ENCODE results near the gene TADA2B.
A peak's percentile ranks its signal among the peaks of the same experiment; 100 is the strongest.

TADA2B gene, protein sequence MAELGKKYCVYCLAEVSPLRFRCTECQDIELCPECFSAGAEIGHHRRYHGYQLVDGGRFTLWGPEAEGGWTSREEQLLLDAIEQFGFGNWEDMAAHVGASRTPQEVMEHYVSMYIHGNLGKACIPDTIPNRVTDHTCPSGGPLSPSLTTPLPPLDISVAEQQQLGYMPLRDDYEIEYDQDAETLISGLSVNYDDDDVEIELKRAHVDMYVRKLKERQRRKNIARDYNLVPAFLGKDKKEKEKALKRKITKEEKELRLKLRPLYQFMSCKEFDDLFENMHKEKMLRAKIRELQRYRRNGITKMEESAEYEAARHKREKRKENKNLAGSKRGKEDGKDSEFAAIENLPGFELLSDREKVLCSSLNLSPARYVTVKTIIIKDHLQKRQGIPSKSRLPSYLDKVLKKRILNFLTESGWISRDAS

DNA sequence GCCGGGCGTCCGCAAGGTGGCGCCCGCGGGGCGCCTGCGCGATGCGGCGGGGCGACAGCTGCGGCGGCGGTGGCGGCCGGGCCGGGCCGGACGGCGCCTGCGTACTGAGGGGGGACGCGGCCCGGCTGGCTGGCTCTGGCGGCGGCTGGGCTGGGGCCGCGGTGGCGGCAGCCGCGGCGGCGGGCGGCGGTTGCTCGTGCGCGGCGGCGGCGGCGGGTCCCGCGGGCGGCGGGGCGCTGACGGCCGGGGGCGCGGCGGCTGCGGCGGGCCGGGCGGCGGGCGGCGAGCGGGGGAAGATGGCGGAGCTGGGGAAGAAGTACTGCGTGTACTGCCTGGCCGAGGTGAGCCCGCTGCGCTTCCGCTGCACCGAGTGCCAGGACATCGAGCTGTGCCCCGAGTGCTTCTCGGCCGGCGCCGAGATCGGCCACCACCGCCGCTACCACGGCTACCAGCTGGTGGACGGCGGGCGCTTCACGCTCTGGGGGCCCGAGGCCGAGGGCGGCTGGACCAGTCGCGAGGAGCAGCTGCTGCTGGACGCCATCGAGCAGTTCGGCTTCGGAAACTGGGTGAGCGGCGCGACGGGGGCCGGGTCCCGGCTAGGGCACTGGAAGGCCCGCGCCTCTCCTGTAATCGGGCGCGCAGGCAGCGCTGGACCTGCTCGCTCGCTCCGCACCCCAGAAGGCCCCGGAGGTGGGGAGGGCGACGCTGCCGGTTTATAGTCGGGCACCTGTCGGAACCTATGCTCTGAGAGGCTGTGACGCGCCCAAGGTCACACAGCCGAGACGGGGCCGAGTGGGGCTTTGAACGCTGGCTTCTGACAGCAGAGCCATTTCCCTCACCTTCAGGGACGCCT is at the start of gene TADA2B:
Gene TADA2B (plus strand): TSS at position 89 of the 853 bp plus-strand sequence. CDS start 208 bp downstream, at position 297.
- peak; percentile 18 to 38 for DNase-seq (ENCODE audit: low read depth in 1 of 2, low spot score in 1 of 2)

DNA sequence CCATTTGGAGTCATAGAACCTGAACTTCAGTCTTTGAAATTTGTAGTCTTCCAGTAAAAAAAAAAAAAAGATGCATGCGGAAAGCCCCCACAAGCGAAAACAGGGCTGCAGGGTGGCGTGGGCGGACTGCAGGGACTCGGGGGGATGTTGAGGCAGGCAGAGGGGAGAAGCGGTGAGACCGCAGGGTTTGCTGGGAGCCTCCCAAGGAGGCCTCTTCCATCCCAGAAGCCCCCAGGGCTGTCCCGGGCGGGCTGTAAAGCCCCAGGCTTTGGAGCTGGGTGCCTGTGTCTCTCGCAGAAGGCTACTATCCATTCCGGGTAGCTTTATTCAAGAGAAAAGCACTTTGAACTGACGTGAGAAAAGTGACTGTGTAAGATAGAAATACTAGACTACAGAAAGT is 46.7 kb upstream of the TADA2B start:
- DNase-seq (ENCODE audit: low read depth in 1 of 2, low spot score in 1 of 2), result no peak

DNA sequence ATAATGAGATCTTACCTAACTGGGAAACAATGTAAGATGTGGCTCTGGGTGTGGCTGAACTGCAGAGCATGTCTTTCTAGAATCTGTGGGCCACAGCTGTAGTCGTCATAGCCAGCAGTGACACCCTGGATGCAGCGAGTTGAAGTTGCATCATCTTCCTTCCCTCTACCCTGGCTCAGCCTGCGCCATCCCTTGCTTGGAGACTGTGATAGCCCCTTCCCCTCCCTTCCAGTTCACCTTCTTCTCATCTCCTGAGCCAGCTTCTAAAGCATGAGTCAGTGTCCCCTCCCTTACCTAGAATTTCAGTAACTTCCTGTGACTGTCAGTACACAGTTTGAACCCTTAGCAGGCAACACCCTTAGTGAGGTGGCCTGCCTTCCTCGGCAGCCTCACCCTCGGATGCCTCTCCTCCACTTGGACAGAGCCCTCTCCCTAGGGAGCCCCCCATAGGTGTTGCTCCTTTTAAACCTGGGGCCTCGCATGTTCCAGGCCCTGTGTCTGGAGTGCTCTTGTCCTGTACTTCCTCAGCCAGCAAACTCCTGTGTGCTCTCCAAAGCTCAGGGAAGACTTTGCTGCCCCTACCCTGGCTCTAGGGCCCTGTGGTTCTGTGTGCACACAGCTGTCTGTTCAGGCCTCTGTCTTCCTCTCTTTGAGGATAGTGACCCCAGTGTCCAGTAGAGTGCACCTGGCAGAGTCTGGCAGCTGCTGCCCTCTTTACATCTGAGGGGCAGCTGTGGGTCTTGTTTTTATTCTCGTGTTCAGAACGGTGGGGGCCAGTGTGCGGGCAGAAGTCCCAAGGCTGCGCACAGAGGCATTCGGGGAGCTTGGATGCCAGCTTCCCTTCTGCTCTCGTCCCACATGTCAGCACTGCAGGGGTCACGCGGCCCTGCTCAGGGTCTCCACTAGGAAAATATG is 43.7 kb upstream of the TADA2B start:
- DNase-seq (ENCODE audit: low read depth in 1 of 2, low spot score in 1 of 2), result no peak

DNA sequence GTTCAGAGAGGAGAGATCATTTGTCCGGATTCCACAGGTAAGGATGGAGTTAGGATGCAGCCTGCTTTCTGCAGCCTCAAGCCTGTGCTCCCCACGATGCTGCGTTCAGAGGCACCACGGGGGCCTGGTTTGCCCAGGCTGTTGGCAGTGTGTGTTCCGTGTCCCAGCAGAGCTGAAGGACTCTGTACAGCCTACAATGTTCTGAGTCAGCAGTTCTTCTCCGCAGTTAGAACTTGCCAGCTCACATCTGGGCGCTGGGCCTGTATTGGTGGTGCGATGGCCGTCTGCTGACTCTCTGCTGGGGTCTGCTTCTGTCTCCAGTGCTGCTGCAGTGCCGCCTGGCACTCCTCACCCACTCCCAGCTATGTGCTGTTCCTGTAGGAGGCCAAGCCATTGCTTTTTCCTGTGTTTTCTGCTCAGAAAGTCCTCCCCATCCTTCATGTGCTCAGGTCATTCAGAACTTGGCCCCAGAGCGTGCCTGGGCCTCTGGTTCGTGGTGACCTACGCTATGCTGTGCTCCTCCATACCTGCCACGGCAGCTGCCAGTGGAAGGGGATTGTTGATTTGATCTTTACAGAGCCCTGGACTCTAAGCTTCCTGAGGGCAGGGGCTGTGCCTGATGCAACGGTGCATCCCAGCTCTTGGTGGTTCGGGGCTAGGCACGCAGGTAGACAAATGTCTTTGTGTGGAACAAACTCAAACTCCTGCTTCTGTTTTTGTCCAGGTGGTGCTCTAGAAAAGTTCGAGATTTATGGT is 42.6 kb upstream of the TADA2B start:
- DNase-seq (ENCODE audit: low read depth in 1 of 2, low spot score in 1 of 2), result no peak

DNA sequence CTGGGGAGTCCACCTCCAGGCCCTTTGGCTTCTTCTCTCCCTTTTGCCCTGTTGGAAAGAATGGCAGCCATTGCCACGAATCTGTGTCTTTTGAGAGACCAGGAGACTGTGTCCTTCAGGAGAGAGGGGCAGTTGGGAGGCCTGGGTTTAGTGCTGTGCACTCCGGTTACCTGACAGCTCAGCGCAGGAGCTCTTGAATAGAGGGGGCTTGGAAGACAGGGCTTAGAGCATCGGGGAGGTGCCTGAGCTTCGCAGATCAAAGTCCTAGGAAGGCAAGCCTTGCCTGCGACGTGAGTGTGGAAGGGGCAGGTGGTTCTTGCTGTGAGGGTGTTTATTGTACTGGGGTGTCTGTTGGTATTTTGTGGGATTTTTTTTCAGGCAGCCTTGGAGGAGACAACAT is 41.9 kb upstream of the TADA2B start:
- DNase-seq (ENCODE audit: low read depth in 1 of 2, low spot score in 1 of 2), result no peak

DNA sequence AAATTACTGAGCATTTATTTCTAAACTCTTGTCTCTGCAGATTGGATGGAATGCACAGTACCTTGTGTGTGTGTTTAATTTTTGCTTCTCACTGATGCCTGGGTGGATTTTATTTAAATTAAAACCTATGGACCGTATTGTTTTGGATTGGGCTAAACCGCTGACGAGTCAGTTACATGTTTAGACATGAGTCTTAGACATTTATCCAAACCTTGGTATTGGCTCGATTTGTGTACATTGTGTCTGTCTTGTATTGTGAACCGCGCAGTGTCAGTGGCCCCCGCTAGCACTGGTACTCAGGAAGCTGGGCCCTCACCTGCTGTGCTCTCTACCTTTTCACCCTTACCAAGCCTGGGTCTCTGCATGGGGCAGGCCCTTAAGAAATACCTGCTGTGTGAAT is 40.8 kb upstream of the TADA2B start:
- no peak for DNase-seq (ENCODE audit: low read depth in 1 of 2, low spot score in 1 of 2)

DNA sequence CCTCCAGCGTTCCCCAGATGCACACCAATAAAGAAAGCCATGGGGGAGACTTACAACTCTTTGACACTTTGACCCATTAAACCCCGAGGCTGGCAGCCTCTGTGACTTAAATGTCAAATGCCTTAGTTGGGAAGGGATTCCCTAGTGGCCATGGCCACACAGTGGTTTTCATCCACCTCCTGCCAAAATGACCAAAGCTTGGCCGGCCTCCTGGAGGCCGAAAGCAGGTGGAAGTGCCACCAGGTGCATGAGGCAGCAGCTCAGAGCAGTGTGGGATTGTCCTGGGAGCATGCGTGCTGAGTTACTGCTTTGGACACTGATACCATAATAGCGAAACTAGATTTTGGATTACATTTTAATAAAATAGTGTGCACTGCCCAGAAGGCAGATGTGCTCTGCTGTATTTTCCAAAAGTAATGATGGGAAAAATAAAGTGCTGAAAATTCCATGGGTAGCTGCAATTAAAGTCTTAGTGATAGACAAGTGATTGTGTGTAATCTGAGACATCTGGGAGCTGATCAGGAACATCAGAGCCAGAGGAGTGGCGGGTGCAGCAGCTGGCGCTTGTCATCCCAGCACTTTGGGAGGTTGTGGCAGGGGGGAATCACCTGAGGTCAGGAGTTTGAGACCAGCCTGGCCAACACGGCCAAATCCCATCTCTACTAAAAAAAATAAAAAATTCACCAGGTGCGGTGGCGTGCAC is 39.8 kb upstream of the TADA2B start:
- no peak for DNase-seq (ENCODE audit: low read depth in 1 of 2, low spot score in 1 of 2)

DNA sequence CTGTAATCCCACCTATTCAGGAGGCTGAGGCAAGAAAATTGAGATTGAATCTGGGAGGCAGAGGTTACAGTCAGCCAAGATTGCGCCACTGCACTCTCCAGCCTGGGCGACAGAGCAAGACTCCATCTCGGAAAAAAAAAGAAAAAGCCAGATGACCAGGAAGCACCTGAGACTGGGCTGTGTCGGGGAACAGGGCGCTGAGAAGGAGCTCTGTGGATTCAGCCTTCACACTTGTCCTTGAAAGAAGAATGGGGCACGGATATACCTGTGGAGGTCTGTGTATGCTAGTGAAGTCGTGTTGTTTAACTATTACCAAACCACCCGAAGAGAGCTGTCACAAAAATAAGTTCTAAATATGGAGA is 39.3 kb upstream of the TADA2B start:
- DNase-seq (ENCODE audit: low read depth in 1 of 2, low spot score in 1 of 2), result no peak

DNA sequence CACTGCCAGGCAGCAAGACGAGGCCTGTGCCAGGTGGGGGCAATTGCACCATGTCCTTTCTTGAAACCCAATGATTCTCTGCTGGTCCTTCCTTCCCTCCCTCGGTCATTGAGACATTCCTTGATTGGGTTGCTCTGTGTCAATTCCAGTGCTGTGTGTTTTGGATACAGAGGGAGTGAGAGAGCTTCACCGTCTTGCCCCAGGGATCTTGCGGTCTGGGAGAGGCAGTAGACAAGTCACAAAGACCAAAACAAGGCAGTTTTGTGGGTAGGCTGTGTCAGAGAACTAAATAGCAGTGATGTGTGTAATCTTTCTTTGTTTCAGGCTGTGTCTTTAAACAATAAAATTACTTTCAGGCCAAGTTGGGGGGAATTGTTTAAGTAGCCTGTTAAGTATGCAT is 38.8 kb upstream of the TADA2B start:
- DNase-seq (ENCODE audit: low read depth in 1 of 2, low spot score in 1 of 2), result no peak

DNA sequence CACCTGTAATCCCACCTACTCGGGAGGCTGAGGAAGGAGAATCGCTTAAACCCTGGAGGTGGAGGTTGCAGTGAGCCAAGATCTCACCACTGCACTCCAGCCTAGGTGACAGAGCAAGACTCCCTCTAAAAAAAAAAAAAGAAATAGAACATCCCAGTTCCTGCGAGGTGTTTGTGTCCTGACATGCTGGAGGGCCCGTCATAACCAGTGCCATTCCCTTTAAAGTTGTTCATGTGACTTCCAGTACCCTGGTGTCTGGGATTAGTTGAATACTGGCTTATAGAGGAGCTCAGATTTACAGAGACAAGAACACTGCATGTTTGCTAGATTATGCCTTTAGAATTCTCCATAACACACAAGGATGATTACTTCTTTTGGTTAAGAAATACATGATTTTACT is 37.6 kb upstream of the TADA2B start:
- DNase-seq (ENCODE audit: low read depth in 1 of 2, low spot score in 1 of 2), result no peak

DNA sequence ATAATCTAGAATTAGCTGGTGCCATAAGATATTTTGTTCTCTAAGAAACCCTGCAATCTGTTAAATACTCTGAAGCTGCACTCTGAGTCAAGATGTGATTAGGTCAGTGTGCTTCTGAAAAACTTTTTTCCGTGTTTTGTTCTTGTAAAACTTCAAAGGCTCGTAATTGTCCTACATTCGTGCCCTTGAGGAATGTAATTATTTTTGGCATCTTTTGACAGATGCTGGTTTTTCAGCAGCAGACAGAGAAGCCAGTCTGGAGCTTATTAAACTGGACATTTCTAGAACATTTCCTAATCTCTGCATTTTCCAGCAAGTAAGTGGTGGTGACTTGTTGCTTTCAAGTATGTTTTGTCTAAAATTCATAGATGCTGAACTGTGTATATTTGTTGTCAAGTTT is 36.8 kb upstream of the TADA2B start:
- no peak for DNase-seq (ENCODE audit: low read depth in 1 of 2, low spot score in 1 of 2)

DNA sequence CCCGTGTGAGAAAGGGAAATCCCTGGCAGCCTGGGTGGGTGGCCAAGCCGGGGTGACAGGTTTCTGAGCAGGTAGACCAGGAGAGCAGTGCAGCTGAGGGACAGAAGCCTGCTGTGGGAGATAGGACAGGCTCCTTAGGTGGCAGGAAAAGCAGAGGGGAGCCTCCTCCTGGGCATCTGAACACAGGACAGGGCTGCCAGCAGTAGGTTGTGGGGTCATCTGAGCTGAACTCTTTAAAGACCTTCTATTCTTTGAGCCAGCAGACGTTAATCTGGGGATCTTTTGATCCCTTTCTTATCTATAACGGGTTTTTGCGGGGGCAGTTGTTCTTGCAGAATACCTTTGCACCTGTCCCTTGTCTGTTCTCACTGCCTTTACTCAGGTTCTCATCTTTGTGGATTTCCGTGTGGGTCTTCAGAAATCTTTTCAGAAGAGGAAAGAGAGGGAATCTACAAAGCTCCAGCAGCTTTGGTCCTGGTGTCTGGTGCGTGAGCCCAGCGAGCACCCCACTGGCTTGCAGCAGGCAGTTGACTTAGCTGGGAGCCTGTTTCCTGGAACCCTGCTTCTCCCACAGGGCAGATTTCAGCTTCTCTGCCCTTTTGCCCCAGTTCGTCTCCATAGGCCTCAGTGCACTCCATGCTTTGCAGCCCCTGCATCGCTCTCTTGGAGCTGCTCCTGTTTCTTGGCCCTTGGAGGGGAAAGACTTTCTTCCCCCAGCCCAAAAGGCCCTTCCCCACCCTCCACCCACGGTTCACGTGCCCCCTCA is 35.8 kb upstream of the TADA2B start:
- DNase-seq (ENCODE audit: low read depth in 1 of 2, low spot score in 1 of 2), result no peak

DNA sequence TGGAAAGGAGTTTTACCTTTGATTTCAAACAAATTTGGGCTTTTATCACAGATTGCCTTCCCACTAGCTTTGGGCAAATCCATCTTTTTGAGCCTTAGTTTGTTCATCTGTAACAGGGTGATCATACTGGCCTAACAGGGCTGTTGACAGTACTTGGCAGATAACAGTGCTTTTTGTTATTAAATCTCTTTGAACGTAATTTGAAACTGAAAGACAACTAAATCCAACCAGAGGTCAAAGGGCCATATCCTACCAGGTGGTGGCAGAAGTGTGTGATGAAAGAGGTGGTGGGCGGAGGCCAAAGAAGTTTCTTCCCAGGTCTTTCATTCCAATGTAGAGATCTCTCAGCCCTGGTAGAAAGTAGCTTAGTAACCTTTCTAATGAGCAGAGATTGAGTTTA is 35.2 kb upstream of the TADA2B start:
- no peak for DNase-seq (ENCODE audit: low read depth in 1 of 2, low spot score in 1 of 2)

DNA sequence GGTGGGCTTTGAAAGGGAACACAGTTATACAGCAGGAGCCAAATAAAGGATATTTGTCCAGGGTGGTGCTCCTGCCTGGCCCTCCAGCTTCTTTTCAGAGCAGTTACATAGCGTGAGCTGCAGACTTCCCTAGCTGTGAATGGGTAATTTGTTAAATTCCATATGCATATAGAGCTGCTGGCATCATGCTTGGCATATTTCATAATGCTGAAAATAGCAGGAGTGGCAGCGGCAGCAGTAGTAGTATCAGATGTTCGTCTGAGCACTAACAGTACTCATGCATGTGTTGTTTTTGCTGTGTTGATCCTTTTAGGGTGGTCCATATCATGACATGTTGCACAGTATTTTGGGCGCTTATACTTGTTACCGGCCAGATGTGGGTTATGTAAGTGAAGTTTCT is 33.6 kb upstream of the TADA2B start:
- no peak for DNase-seq (ENCODE audit: low read depth in 1 of 2, low spot score in 1 of 2)

DNA sequence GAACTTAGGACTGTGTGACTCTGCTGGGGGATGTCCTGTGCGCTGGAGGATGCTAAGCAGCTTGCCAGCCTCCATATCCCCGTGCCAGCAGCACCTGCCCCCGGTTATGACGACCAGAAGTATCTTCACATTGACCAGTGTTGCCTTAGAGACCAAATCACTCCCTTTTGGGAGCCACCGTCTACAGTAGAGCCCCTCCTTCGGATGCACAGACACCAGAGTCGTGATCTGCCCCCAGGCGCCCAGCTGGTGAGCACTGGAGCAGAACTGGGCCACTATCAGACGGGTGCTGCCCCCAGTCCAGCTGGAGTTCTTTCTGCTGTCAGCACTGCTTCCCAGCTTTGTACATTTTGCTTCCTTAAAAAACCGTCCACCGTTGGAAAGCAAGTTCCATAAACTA is 30.0 kb upstream of the TADA2B start:
- no peak for DNase-seq (ENCODE audit: low read depth in 1 of 2, low spot score in 1 of 2)

DNA sequence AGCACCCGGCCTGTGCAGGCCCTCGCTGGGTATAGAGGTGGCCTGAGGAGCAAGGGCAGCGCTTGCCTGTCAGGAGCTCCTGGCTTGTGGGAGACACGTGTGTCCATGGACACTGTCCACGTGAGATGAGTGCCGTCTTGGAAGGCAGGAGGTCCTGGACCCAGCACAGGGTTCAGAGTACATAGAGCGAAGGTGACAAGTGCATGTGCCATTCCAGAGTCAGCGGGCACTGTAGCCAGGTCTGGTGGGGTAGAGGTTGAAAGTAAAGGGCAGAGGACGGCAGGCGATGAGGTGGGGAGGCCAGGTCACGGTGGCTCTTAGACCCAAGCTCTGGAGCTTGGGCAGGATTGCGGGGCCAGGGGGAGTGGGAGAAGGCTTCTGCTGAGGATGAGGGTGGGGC is 28.4 kb upstream of the TADA2B start:
- no peak for DNase-seq (ENCODE audit: low read depth in 1 of 2, low spot score in 1 of 2)

DNA sequence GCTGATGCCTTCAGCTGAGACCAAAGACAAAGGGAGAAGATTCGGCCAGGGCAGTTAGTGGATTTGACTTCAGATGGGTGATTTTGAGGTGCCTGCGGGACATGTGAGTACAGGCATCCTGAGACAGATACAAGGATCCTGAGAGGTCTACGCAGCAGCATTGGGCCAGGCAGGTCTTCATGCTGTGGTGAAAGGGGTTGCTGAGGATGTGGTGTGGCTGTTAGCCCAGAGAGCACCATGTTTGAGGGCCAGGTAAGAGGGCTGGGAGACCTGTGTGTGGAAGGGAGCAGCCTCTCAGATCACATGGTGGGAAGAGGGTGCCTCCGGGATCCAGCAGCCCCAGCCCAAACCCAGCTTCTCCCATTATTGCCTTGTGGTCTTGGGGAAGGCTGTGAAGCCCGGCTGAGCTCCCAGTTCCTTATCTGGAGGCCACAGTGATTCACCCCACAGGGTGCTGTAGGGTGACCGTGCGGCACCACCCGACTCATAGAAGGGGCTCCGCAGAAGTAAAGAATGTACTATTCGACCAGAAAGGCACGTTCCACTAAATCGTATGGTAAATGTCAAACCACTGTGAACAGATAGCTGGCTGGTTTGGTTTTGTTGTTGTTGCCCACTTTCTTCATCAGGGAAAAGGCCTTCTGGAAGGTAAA is 27.7 kb upstream of the TADA2B start:
- no peak for DNase-seq (ENCODE audit: low read depth in 1 of 2, low spot score in 1 of 2)

DNA sequence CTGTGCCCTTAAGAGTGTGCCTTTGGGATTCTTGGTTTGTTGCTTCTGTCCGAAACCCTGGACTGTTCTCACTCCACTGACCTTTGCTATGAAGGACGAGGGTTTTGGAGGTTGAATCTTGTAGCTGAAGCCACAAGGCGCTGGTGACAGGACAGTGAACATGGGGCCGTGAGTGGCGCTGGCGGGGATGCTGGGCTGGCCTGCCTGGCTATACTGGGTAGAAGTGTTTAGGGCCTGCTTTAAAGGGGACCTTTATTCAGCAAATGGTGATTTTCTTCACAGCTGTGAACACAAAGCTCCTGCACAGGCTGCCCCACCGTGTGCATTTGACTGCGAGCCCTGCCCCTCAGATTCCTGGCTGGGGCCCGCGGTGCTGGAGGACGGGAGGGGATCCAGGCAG is 27.1 kb upstream of the TADA2B start:
- DNase-seq (ENCODE audit: low read depth in 1 of 2, low spot score in 1 of 2), result no peak

DNA sequence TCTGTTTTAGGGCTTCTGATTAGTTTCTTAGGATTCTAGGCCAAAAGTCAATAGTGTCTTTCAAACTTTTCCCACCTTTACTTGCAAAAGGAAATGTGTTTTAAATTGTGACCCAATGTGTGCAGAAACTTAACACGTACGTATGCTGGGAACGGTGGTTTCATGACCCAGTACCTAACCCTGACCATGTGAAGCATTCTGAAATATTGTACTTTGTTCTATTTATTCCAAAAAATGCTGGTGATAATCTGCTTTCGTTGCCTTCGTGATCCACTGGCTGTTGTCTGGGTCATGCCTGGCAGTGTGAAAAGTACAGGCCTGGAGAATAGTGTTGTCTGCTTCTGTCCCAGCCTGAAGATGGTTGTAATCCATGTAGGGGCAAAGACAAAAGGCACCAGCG is 26.7 kb upstream of the TADA2B start:
- no peak for DNase-seq (ENCODE audit: low read depth in 1 of 2, low spot score in 1 of 2)
